ENCODE results near the gene CKMT1B.

- TF ChIP-seq TARDBP (IDR thresholded peaks at IDR 0.05) (no peak), FOXM1 (IDR thresholded peaks at IDR 0.05; ENCODE audit: borderline replicate concordance) (no peak), SP1 (IDR thresholded peaks at IDR 0.05) (no peak), FOXA1 (IDR thresholded peaks at IDR 0.05) (no peak), ARNT (IDR thresholded peaks at IDR 0.05) (no peak), PKNOX1 (IDR thresholded peaks at IDR 0.05) (no peak), SUZ12 (IDR thresholded peaks at IDR 0.05) (no peak), BHLHE40 (IDR thresholded peaks at IDR 0.05; ENCODE audit: borderline replicate concordance) (no peak)
Observed at GRCh38 chr15:43552986-43553385, 40.8 kb upstream of the CKMT1B start.
